ENCODE data around the gene DDX49.
"Not testable (repeated sequence)": the region's sequence is repeated elsewhere in the genome, so short reads cannot be mapped to it uniquely, and the experiment has no call there.

The DDX49 gene

GRCh38 chr19:18940769-18941627, 21.5 kb downstream of the DDX49 start, which contains the start of gene HOMER3:
Gene HOMER3 (minus strand): TSS chr19:18941217. CDS start chr19:18938982, 2,235 bp downstream.
- no peak for DNase-seq (ENCODE audit: low read depth, low spot score)

GRCh38 chr19:18941628-18942354, 22.3 kb downstream of the DDX49 start:
- no peak for DNase-seq (ENCODE audit: low read depth, low spot score)

- DNase-seq (ENCODE audit: low read depth, low spot score), result no peak
Observed at GRCh38 chr19:18942692-18943091, 23.2 kb downstream of the DDX49 start.

GRCh38 chr19:18943465-18943864, 23.9 kb downstream of the DDX49 start:
- DNase-seq (ENCODE audit: low read depth, low spot score), result no peak

GRCh38 chr19:18945297-18945696, 25.8 kb downstream of the DDX49 start:
- no peak for DNase-seq (ENCODE audit: low read depth, low spot score)

- no peak for DNase-seq (ENCODE audit: low read depth, low spot score)
Observed at GRCh38 chr19:18946335-18946734, 26.8 kb downstream of the DDX49 start.

- DNase-seq (ENCODE audit: low read depth, low spot score), result no peak
Observed at GRCh38 chr19:18946918-18947317, 27.4 kb downstream of the DDX49 start.

GRCh38 chr19:18948075-18948975, 28.8 kb downstream of the DDX49 start:
- DNase-seq (ENCODE audit: low read depth, low spot score), result no peak

GRCh38 chr19:18948976-18949356, 29.5 kb downstream of the DDX49 start:
- no peak for DNase-seq (ENCODE audit: low read depth, low spot score)

- DNase-seq (ENCODE audit: low read depth, low spot score), result no peak
Observed at GRCh38 chr19:18949858-18950257, 30.3 kb downstream of the DDX49 start.

GRCh38 chr19:18951721-18952281, 32.3 kb downstream of the DDX49 start:
- DNase-seq (ENCODE audit: low read depth, low spot score), result no peak

GRCh38 chr19:18952364-18953003, 33.0 kb downstream of the DDX49 start:
- not testable (repeated sequence) for DNase-seq (ENCODE audit: low read depth, low spot score)

GRCh38 chr19:18954094-18954493, 34.6 kb downstream of the DDX49 start:
- DNase-seq (ENCODE audit: low read depth, low spot score), result no peak

- no peak for DNase-seq (ENCODE audit: low read depth, low spot score)
Observed at GRCh38 chr19:18955042-18955441, 35.5 kb downstream of the DDX49 start.

GRCh38 chr19:18960370-18960769, 40.9 kb downstream of the DDX49 start:
- no peak for DNase-seq (ENCODE audit: low read depth, low spot score)

GRCh38 chr19:18961767-18962620, 42.5 kb downstream of the DDX49 start:
- no peak for DNase-seq (ENCODE audit: low read depth, low spot score)

- no peak for DNase-seq (ENCODE audit: low read depth, low spot score)
Observed at GRCh38 chr19:18964121-18964520, 44.6 kb downstream of the DDX49 start.

- no peak for DNase-seq (ENCODE audit: low read depth, low spot score)
Observed at GRCh38 chr19:18966307-18966706, 46.8 kb downstream of the DDX49 start.

GRCh38 chr19:18967358-18968146, 48.0 kb downstream of the DDX49 start:
- DNase-seq (ENCODE audit: low read depth, low spot score), result no peak
